CD14-positive monocyte (primary cell): ENCODE results near the gene ZNF783. TPM values are rescaled to one million over a fixed set of nuclear protein-coding genes. Genes with fewer than 3 reads are reported as not detected.
"Not testable (repeated sequence)": the region's sequence is repeated elsewhere in the genome, so short reads cannot be mapped to it uniquely, and the experiment has no call there.

ENCODE experiments used
- DNase-seq, 3 donors: peaks; one replicate each; pipeline ENCODE4 v3.0.0-alpha.2; 2011 to 2022
- H2AFZ ChIP-seq: 2 replicates; pipeline ENCODE4 v1.6.0; 2012; ENCODE audit warnings: mild to moderate bottlenecking, low read depth, low read length, inconsistent platforms; ENCODE audit not compliant: insufficient read depth, poor library complexity, severe bottlenecking
- H3K27ac ChIP-seq, 2 donors: 1 replicate in 1 of 2; 2 replicates in 1 of 2; pipeline ENCODE4 v1.5.1; 2012 to 2013; ENCODE audit warnings: low read length in 2 of 2, control low read depth in 1 of 2, inconsistent platforms in 1 of 2, low read depth in 1 of 2, mild to moderate bottlenecking in 1 of 2
- H3K27me3 ChIP-seq, 2 donors: one replicate each; pipeline versions ENCODE4 v1.6.0 to v1.6.1; 2011 to 2013; ENCODE audit warnings: low read length in 2 of 2; ENCODE audit not compliant: control insufficient read depth in 2 of 2, insufficient read depth in 2 of 2
- H3K36me3 ChIP-seq, 2 donors: replicated peaks in 1 of 2; 1 replicate in 1 of 2; 2 replicates in 1 of 2; pipeline versions ENCODE4 v1.5.1 to v1.6.1; 2012 to 2013; ENCODE audit warnings: low read length in 2 of 2, control low read depth in 1 of 2, inconsistent platforms in 1 of 2, mild to moderate bottlenecking in 1 of 2; ENCODE audit not compliant: insufficient read depth in 2 of 2, control insufficient read depth in 1 of 2
- H3K4me1 ChIP-seq, 2 donors: 1 replicate in 1 of 2; 2 replicates in 1 of 2; pipeline versions ENCODE4 v1.5.1 to v1.6.1; 2012 to 2013; ENCODE audit warnings: low read length in 2 of 2, control low read depth in 1 of 2, inconsistent platforms in 1 of 2, mild to moderate bottlenecking in 1 of 2, moderate library complexity in 1 of 2; ENCODE audit not compliant: insufficient read depth in 2 of 2, control insufficient read depth in 1 of 2
- H3K4me2 ChIP-seq: replicated peaks from 2 replicates; pipeline ENCODE3; 2012; ENCODE audit warnings: low read length, moderate library complexity, mild to moderate bottlenecking; ENCODE audit not compliant: poor library complexity, severe bottlenecking; ENCODE audit errors: extremely low read depth
- H3K4me3 ChIP-seq, 3 experiments: fragments of 200-600 bp in 1 of 3; sonication (generic) in 1 of 3; replicated peaks in 1 of 3; 1 replicate in 2 of 3; 2 replicates in 1 of 3; pipeline ENCODE4 v1.5.1; 2011 to 2013; ENCODE audit warnings: low read length in 3 of 3, mild to moderate bottlenecking in 3 of 3, control low read depth in 2 of 3, low read depth in 2 of 3, inconsistent platforms in 1 of 3, moderate library complexity in 1 of 3
- H3K79me2 ChIP-seq: 2 replicates; pipeline ENCODE4 v1.6.0; 2012; ENCODE audit warnings: mild to moderate bottlenecking, control low read depth, inconsistent platforms, low read length, moderate library complexity; ENCODE audit not compliant: insufficient read depth
- H3K9ac ChIP-seq: 2 replicates; pipeline ENCODE4 v1.6.0; 2017; ENCODE audit warnings: low read length, mild to moderate bottlenecking; ENCODE audit not compliant: insufficient read depth, poor library complexity, severe bottlenecking
- H3K9me3 ChIP-seq, 2 donors: replicated peaks in 1 of 2; 1 replicate in 1 of 2; 2 replicates in 1 of 2; pipeline versions ENCODE4 v1.5.1 to v1.6.1; 2012 to 2013; ENCODE audit warnings: low read length in 2 of 2, control low read depth in 1 of 2; ENCODE audit not compliant: control insufficient read depth in 1 of 2, insufficient read depth in 1 of 2
- H4K20me1 ChIP-seq: 2 replicates; pipeline ENCODE4 v1.6.0; 2012; ENCODE audit warnings: mild to moderate bottlenecking, low read length, control low read depth, moderate library complexity; ENCODE audit not compliant: insufficient read depth
- H3K27ac Mint-ChIP-seq, 7 donors: one replicate each; pipeline ENCODE4 v1.8.0; 2020; ENCODE audit warnings: mild to moderate bottlenecking in 7 of 7, mixed read lengths in 7 of 7, moderate library complexity in 6 of 7, inconsistent platforms in 2 of 7
- H3K27me3 Mint-ChIP-seq, 3 donors: one replicate each; pipeline ENCODE4 v1.8.0; 2021 to 2022; ENCODE audit warnings: low read depth in 3 of 3, mild to moderate bottlenecking in 3 of 3, mixed read lengths in 3 of 3, moderate library complexity in 3 of 3, inconsistent platforms in 1 of 3
- H3K36me3 Mint-ChIP-seq, 2 donors: one replicate each; pipeline ENCODE4 v1.8.0; 2020; ENCODE audit warnings: mixed read lengths in 2 of 2, inconsistent platforms in 1 of 2, mild to moderate bottlenecking in 1 of 2
- H3K4me1 Mint-ChIP-seq: one replicate; pipeline ENCODE4 v1.8.0; 2020; ENCODE audit warnings: mild to moderate bottlenecking, mixed read lengths
- H3K4me3 Mint-ChIP-seq, 2 donors: one replicate each; pipeline ENCODE4 v1.8.0; 2020; ENCODE audit warnings: mild to moderate bottlenecking in 2 of 2, mixed read lengths in 2 of 2, moderate library complexity in 1 of 2
- H3K9me3 Mint-ChIP-seq, 7 donors: one replicate each; pipeline ENCODE4 v1.8.0; 2020 to 2022; ENCODE audit warnings: mixed read lengths in 7 of 7, mild to moderate bottlenecking in 6 of 7, moderate library complexity in 6 of 7, inconsistent platforms in 2 of 7
- whole genome bisulfite sequencing: methylation state at CpG from one replicate; pipeline ENCODE4 v1.1.5; 2013; ENCODE audit warnings: missing lambda C conversion rate; ENCODE audit not compliant: insufficient coverage; 5-methylcytosine and 5-hydroxymethylcytosine counted together
- intact Hi-C, 2 donors: fragments of 100-400 bp; cut with micrococcal nuclease; formaldehyde crosslinking; loops; one replicate each; pipeline versions ENCODE4 v1.15.0 to v1.15.1; 2023
- polyA plus RNA-seq, 3 donors: library from polyadenylated mRNA; depleted of rRNA in 1 of 3; unstranded in 2 of 3; stranded (reverse) in 1 of 3; fragments of 300-500 nt in 2 of 3; fragments of >200 nt in 1 of 3; fragmentation: Illumina TruSeq in 2 of 3; gene quantifications; 1 replicate in 2 of 3; 2 replicates in 1 of 3; pipeline ENCODE4 v1.2.3, GENCODE V29; 2012 to 2021
- TF ChIP-seq, protein P1 (sequence below): fragments of 200-600 bp; IDR thresholded peaks from one replicate; pipeline ENCODE4 v1.8.0; 2022; ENCODE audit warnings: antibody characterized with exemption, mild to moderate bottlenecking

The ZNF783 gene
- polyA plus RNA-seq, 3 donors = 1.2 to 16.7 (median 1.5) TPM

- 95% methylated on average over 18 of the region's 21 CpGs for WGBS
- H3K27me3 ChIP-seq = no peaks in the 10 kb centered on the region
- no peak for DNase-seq
- intact Hi-C loops = no loop called here
- peaks cover 0 to 2% of the 10 kb centered on the region in 2 donors for H3K9me3 ChIP-seq
- peaks cover 38 to 55% of the 10 kb centered on the region in 2 donors for H3K36me3 ChIP-seq
- peaks cover 8 to 16% of the 10 kb centered on the region in 2 donors for H3K4me1 ChIP-seq
- peaks cover 14% of the 10 kb centered on the region for H3K4me1 Mint-ChIP-seq
- H4K20me1 ChIP-seq = peaks cover 12% of the 10 kb centered on the region
- no peaks in the 10 kb centered on the region for H3K79me2 ChIP-seq
- TF ChIP-seq, protein P1, sequence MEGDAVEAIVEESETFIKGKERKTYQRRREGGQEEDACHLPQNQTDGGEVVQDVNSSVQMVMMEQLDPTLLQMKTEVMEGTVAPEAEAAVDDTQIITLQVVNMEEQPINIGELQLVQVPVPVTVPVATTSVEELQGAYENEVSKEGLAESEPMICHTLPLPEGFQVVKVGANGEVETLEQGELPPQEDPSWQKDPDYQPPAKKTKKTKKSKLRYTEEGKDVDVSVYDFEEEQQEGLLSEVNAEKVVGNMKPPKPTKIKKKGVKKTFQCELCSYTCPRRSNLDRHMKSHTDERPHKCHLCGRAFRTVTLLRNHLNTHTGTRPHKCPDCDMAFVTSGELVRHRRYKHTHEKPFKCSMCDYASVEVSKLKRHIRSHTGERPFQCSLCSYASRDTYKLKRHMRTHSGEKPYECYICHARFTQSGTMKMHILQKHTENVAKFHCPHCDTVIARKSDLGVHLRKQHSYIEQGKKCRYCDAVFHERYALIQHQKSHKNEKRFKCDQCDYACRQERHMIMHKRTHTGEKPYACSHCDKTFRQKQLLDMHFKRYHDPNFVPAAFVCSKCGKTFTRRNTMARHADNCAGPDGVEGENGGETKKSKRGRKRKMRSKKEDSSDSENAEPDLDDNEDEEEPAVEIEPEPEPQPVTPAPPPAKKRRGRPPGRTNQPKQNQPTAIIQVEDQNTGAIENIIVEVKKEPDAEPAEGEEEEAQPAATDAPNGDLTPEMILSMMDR = no peak
- peaks cover 0 to 7% (median 2%) of the 10 kb centered on the region in 7 donors for H3K9me3 Mint-ChIP-seq
- no peak overlapping the region for H3K4me3 Mint-ChIP-seq
- H3K27ac ChIP-seq = no peak overlapping the region
- no peak overlapping the region for H2AFZ ChIP-seq
- no peak overlapping the region for H3K4me3 ChIP-seq
- H3K36me3 Mint-ChIP-seq = peaks cover 44 to 47% of the 10 kb centered on the region in 2 donors
- H3K27ac Mint-ChIP-seq = peak overlapping the region in 1 of 7 donors; percentile 89
- H3K4me2 ChIP-seq = no peak overlapping the region
- no peak overlapping the region for H3K9ac ChIP-seq
- peaks cover 0 to 2% (median 0%) of the 10 kb centered on the region in 3 donors for H3K27me3 Mint-ChIP-seq
Observed at GRCh38 chr7:149266451-149266850, 4.5 kb downstream of the ZNF783 start.

- Histone ChIP-seq H4K20me1 (peaks cover 12% of the 10 kb centered on the region), H3K36me3 (peaks cover 47 to 66% of the 10 kb centered on the region in 2 donors), H3K4me2 (no peak overlapping the region), H3K9ac (no peak overlapping the region), H3K4me1 (peaks cover 2 to 3% of the 10 kb centered on the region in 2 donors), H3K27me3 (no peaks in the 10 kb centered on the region), H3K79me2 (no peaks in the 10 kb centered on the region), H3K9me3 (no peaks in the 10 kb centered on the region), H2AFZ (no peak overlapping the region), H3K27ac (no peak overlapping the region), H3K4me3 (no peak overlapping the region)
- no peak for DNase-seq
- Mint-ChIP-seq H3K9me3 (peaks cover 0 to 4% (median 0%) of the 10 kb centered on the region in 7 donors), H3K4me1 (peaks cover 10% of the 10 kb centered on the region), H3K27ac (no peak overlapping the region), H3K36me3 (peaks cover 52 to 55% of the 10 kb centered on the region in 2 donors), H3K27me3 (peaks cover 0 to 2% (median 0%) of the 10 kb centered on the region in 3 donors), H3K4me3 (no peak overlapping the region)
- TF ChIP-seq, protein P1 = no peak
- intact Hi-C loops = no loop called here
- WGBS = 97% methylated on average over 4 of the region's 8 CpGs
Observed at GRCh38 chr7:149267733-149268132, 5.7 kb downstream of the ZNF783 start.

DNA sequence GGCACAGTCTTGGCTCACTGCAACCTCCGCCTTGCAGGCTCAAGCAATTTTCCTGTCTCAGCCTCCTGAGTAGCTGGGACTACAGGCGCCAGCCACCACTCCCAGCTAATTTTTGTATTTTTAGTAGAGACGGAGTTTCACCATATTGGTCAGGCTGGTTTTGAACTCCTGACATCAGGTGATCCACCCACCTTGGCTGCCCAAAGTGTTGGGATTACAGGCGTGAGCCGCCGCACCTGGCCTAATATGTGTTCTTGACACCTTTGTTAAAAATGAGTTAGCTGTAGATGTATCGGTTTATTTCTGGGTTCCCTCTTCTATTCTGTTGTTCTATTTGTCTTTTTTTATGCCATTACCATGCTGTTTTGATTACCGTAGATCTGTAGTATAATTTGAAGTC, 12.4 kb downstream of the ZNF783 start:
- Mint-ChIP-seq H3K27ac (peak overlapping the region in 1 of 7 donors; percentile 54), H3K36me3 (peaks cover 58 to 81% of the 10 kb centered on the region in 2 donors)
- H3K4me1 Mint-ChIP-seq, H3K9me3 Mint-ChIP-seq, H3K4me1 ChIP-seq, H2AFZ ChIP-seq, H3K4me3 ChIP-seq, H3K27me3 ChIP-seq, DNase-seq, H4K20me1 ChIP-seq, H3K27me3 Mint-ChIP-seq, intact Hi-C loops, H3K79me2 ChIP-seq, H3K27ac ChIP-seq, H3K9me3 ChIP-seq, H3K9ac ChIP-seq, H3K4me3 Mint-ChIP-seq, H3K4me2 ChIP-seq: not testable (repeated sequence)
- H3K36me3 ChIP-seq = peaks cover 49 to 75% of the 10 kb centered on the region in 2 donors
- WGBS = 100% methylated on average over 5 of the region's 8 CpGs
